Activated naive CD4-positive, alpha-beta T cell treated with anti-CD3 and anti-CD28 coated beads, Interleukin-2, amount 10 ng/mL, durations not matched to agents 7 days and 5 days (primary cell): ENCODE results near the gene SNAP25.

ENCODE experiments used
- CTCF ChIA-PET: fragments of 350-600 bp; sonication (Branson Sonifier 250); formaldehyde crosslinking; loops from one replicate; lab custom pipeline; 2021; ENCODE audit warnings: antibody characterized with exemption; lab: Charles Lee
- DNase-seq: peaks from one replicate; pipeline ENCODE4 v3.0.0-alpha.2; 2020
- H3K27ac Mint-ChIP-seq: one replicate; pipeline ENCODE4 v1.8.0; 2021; ENCODE audit warnings: mild to moderate bottlenecking, moderate library complexity, mixed read lengths
- H3K27me3 Mint-ChIP-seq: one replicate; pipeline ENCODE4 v1.8.0; 2021; ENCODE audit warnings: mild to moderate bottlenecking, mixed read lengths
- H3K36me3 Mint-ChIP-seq: one replicate; pipeline ENCODE4 v1.8.0; 2021; ENCODE audit warnings: mixed read lengths
- H3K4me1 Mint-ChIP-seq: one replicate; pipeline ENCODE4 v1.8.0; 2021; ENCODE audit warnings: mixed read lengths
- H3K4me3 Mint-ChIP-seq: one replicate; pipeline ENCODE4 v1.8.0; 2021; ENCODE audit warnings: mild to moderate bottlenecking, moderate library complexity, mixed read lengths
- H3K9me3 Mint-ChIP-seq: one replicate; pipeline ENCODE4 v1.8.0; 2021; ENCODE audit warnings: mixed read lengths

SNAP25 gene

DNA sequence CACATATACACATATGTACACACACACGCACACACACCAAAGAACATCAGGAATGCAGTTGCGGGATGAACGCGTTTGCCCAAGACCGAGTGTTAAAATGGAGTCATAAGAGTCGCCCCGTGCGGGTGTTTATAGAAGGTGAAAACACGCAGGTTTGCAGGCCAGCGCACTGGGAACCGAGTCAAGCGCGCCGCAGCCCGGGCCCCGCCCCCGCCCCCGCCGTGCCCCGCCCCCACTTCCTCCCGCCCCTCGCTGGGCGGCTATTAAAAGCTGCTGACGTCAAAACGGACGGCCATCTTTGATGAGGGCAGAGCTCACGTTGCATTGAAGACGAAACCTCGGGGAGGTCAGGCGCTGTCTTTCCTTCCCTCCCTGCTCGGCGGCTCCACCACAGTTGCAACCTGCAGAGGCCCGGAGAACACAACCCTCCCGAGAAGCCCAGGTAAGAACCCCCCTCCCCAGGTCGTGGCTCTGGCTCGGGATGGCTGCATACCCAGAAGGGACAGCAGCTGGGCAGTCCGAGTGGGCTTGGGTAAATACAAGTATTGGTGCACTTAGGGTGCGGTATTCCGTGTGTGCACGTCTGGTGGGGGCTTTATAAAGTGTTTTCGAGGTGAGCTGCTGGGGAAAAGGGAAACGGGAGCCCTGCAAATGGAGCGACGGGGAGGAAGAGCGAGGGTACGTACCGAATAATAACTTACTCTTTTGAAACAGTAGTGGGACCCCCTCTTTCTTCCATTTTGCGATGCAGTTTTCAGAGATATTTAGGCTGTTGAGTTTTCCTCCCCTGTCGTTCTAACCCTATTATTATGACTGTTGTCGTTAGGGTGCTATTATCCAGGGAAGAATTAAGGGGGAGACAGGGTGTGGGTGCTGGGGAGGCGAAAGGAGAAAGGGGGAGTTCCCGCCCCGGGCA is at the start of gene SNAP25:
TSS of gene SNAP25 (plus strand) at position 295 of the 916 bp plus-strand sequence. CDS start 56,662 bp downstream, outside the sequence.
- DNase-seq, result peak; percentile 43
- CTCF ChIA-PET, result no interaction called here
- Mint-ChIP-seq H3K27ac (no peak within 1 kb of the TSS), H3K4me3 (no peak within 1 kb of the TSS), H3K4me1 (peaks cover 6% of the 10 kb centered on the region), H3K27me3 (peaks cover 25% of the 10 kb centered on the region), H3K36me3 (peaks cover 1% of the 10 kb centered on the region), H3K9me3 (no peaks in the 10 kb centered on the region)

DNA sequence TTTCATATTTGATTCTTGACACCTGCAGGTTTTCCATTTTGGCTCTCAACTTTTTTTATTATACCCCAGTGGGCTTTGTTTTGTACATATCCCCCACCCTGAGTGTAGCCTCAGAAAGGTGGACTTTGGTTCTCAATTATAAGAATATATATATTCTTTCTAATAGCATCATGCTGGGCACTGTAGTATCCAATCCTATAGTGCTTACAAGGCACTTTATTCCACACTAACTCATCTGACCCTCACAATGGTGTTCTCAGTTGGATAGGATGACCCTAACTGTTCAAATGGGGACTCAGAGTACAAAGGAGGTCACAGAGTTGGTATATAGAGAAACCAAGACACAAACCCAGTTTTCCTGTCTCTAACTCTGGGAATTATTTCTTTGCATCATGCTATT is 48.9 kb upstream of the SNAP25 start:
- Mint-ChIP-seq H3K36me3 (no peaks in the 10 kb centered on the region), H3K4me3 (no peak overlapping the region), H3K27ac (no peak overlapping the region), H3K9me3 (no peaks in the 10 kb centered on the region), H3K27me3 (peaks cover 36% of the 10 kb centered on the region), H3K4me1 (no peaks in the 10 kb centered on the region)
- DNase-seq, result no peak
- CTCF ChIA-PET, result no interaction called here

DNA sequence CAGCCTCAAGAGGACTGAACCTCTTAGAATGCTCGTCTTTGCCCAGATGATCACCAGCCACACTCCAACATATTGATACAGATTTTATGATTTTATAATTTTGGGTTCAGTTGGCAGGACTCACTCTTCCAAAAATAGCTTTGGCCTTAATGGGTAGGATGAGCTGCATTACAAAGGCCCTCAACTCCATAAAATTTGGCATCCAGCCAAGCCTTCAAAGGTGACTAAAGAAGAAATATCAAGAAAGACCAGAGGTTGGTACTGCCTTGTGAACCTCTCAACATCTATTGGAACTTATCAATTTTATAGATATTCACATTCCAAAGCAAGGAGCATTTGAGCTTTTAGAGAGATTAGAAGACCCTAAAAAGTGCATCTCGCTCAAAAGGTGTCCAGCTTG is 48.4 kb upstream of the SNAP25 start:
- Mint-ChIP-seq H3K4me3 (no peak overlapping the region), H3K36me3 (no peaks in the 10 kb centered on the region), H3K27ac (no peak overlapping the region), H3K27me3 (peaks cover 36% of the 10 kb centered on the region), H3K9me3 (no peaks in the 10 kb centered on the region), H3K4me1 (no peaks in the 10 kb centered on the region)
- CTCF ChIA-PET, result no interaction called here
- no peak for DNase-seq

DNA sequence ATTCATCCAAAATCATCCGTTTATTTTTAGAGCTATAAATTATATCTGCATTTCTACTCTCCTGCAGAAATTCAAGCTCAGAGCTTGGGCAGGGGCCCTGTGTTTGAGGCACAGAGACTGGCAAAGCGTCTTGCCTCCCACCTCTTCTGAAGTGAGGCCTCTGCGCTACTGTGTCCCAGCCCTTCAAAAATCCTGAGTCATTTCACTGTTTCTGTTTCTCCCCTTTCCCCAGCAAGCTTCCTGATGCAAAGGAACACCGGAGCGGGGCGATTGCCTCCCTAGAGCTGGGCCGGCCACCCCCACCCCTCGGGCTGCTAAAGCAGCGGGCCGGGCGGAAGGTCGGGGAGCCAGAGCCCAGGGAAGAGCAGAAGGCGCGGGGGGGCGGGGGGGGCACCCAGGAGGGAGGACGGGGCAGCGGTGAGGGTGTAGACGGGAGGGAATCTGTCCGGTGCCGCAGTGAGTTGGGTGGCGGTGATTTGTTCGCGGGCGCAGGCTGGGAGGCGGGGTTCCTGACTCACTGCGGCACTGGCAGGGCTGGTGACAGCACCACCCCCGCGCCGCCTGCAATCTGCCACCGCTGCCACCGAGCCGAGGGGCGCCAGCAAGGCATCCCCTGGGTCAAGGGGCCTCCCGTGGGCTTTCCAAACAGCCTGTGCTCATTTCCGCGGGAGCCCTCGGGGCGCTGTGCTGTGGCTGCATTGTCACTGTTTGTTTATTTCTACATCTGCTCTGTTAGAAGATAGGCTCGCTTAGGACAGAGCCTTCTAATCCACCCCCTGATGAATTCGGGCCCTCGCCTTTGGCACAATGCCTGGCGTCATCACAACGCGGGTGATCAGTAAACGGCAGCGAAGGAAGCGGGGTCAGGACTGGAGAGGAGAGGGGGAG is 46.5 kb upstream of the SNAP25 start:
- Mint-ChIP-seq H3K27ac (no peak overlapping the region), H3K36me3 (no peaks in the 10 kb centered on the region), H3K9me3 (no peaks in the 10 kb centered on the region), H3K4me1 (no peaks in the 10 kb centered on the region), H3K4me3 (peak overlapping the region; percentile 19), H3K27me3 (peaks cover 36% of the 10 kb centered on the region)
- no peak for DNase-seq
- CTCF ChIA-PET, result no interaction called here

DNA sequence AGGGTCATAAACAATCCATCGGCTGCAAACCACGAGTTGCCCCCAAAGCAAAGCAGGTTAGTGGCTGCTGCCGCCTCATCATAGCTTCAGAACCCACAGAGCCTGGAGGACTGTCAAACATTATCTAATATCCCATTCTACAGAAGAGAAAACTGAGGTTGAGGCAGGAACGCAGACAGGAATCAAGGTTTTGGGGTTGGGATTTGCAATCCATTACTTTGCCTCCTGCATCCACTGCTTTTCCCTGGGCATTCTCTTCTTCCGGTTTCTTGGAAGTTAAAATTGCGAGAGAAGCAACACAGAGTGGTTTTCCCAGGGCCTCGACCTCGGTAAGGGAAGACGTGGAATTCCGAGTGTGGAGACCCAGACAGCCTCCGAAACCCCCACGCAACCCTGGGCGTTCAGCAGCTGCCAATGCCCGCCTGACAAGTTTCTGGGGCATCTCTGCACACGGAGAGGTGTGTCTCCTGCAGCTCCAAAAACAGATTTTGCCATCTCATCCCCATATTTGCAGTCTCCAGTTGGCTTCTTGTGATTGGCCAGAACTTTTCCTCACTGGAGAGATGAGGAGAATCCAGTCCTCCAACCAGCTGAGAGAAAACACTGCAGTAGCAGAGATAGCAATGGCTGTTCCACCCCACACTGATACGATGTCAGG is 45.5 kb upstream of the SNAP25 start:
- no peak overlapping the region for H3K4me3 Mint-ChIP-seq
- CTCF ChIA-PET, result no interaction called here
- DNase-seq, result no peak
- H3K36me3 Mint-ChIP-seq, result no peaks in the 10 kb centered on the region
- no peaks in the 10 kb centered on the region for H3K4me1 Mint-ChIP-seq
- no peaks in the 10 kb centered on the region for H3K9me3 Mint-ChIP-seq
- H3K27ac Mint-ChIP-seq, result no peak overlapping the region
- peaks cover 36% of the 10 kb centered on the region for H3K27me3 Mint-ChIP-seq

DNA sequence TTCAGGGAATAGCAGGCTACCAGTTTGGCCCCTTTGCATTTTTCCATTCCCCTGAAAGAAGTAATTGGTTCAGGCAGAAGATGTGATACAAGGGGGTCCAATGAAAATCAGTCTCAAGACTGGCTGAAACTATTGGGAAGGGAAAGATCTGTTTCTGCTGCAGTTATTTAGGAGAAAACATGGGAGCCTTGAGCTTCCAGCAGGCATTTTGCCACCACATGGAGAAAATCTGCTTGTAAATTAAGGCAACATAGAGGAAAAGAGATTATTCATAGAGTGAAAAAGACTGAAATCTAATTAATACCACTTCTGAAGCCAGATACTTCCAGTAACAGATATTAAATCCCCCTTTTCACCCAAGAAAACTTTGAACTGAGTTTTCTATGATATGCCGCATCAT is 44.2 kb upstream of the SNAP25 start:
- CTCF ChIA-PET, result no interaction called here
- Mint-ChIP-seq H3K36me3 (no peaks in the 10 kb centered on the region), H3K27me3 (peaks cover 36% of the 10 kb centered on the region), H3K4me1 (no peaks in the 10 kb centered on the region), H3K4me3 (no peak overlapping the region), H3K9me3 (no peaks in the 10 kb centered on the region), H3K27ac (no peak overlapping the region)
- DNase-seq, result no peak

DNA sequence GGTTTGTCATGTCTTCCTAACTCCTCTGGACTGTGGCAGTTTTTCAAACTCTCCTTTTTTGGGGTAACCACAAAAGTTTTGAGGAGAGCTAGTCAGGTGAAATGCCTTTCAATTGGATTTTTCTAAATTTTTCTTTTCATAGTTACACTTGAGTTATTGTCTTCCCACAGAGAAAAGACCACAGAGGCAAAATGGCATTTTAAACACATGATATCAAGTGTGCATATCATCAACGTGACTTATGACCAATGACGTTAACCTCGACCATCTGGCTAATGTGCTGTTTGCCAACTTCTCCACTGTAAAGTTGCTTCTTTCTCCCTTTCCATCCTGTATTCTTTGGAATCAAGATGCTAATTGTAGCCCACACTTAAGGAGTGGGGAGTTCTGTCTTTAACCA is 41.3 kb upstream of the SNAP25 start:
- Mint-ChIP-seq H3K9me3 (no peaks in the 10 kb centered on the region), H3K27me3 (peaks cover 20% of the 10 kb centered on the region), H3K36me3 (no peaks in the 10 kb centered on the region), H3K27ac (no peak overlapping the region), H3K4me1 (no peaks in the 10 kb centered on the region), H3K4me3 (no peak overlapping the region)
- DNase-seq, result no peak
- CTCF ChIA-PET, result no interaction called here

DNA sequence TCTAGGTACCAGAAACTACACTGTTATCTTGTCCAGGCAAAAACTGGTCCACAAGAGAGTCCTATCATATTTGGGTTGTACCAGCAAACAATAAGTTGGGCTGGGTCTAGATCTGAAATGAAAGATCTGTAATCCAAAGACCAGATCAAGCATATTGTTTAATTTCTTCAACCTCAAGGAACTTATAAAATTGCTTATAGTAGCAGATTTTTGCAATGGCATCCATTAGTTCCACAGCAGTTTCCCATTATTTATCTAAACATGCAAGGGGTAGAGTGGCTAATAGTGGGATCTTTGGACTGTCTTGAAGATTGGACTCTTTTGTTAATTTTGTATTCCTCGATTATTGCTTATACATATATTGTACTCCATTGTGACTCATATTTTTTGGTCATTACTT is 40.5 kb upstream of the SNAP25 start:
- no peak overlapping the region for H3K27ac Mint-ChIP-seq
- H3K4me1 Mint-ChIP-seq, result no peaks in the 10 kb centered on the region
- H3K4me3 Mint-ChIP-seq, result no peak overlapping the region
- CTCF ChIA-PET, result no interaction called here
- no peaks in the 10 kb centered on the region for H3K9me3 Mint-ChIP-seq
- H3K36me3 Mint-ChIP-seq, result no peaks in the 10 kb centered on the region
- H3K27me3 Mint-ChIP-seq, result peaks cover 12% of the 10 kb centered on the region
- no peak for DNase-seq

DNA sequence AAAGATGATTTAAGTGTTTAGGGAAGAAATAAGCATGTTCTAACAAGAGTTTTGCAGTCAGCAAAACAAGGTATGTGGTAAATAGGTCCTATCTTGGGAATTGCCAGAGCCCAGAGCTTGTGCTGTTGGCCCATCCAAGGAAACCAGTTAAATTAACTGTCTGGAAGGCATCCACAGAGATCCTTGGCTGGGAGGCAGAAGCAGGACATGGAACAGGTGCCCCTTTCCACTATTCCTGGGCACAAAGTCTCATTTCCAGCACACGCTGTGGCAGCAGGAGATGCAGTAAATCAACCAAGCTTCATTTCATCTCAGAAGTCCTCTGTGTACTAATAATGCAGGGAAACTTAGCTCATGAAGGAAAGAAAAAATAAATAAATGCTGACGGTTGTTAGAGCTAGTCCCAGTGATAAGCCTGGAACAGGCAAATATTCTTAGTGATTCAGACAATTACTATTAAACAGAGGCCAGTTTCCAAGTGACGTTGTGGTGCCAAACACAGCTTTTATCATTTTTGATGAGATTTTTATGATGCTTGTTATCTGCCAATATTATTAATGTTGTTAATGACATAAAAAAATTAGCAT is 39.8 kb upstream of the SNAP25 start:
- Mint-ChIP-seq H3K27ac (no peak overlapping the region), H3K9me3 (no peaks in the 10 kb centered on the region), H3K4me3 (no peak overlapping the region), H3K36me3 (no peaks in the 10 kb centered on the region), H3K4me1 (no peaks in the 10 kb centered on the region), H3K27me3 (peaks cover 5% of the 10 kb centered on the region)
- CTCF ChIA-PET, result no interaction called here
- no peak for DNase-seq

DNA sequence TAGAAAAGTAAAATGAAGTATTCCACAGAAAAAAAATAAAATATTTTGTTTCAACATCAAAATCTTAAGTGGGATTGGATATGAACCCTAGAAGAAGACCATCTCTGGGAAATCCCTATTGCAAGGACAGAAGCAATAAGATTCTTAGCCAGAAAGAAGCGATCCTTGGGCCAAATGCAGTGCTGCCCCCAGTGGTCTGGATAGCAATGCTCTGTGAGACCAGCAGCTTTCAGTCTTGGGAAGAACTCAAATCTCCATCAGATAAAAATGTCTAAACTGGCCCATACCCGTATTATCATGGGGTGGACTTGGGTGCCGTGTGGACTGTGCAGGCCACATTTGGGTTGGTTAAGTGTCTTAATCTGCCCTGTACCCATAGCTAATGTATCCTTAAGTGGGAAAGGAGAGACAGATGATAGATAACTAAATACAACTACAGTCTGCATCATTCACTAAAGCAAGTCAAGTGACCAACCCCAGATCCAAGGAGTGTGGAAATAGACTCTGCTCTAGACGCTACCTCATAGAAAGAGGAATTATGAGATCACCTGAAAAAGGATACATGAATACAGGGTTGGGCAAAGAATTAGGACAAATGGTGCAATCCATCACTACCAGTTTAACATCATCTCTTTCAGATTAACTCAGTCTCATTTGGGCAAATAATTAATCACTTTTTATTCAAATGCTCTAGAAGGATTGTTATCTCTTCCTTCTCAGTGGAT is 38.9 kb upstream of the SNAP25 start:
- Mint-ChIP-seq H3K36me3 (no peaks in the 10 kb centered on the region), H3K9me3 (no peaks in the 10 kb centered on the region), H3K27ac (no peak overlapping the region), H3K4me3 (no peak overlapping the region), H3K27me3 (no peaks in the 10 kb centered on the region), H3K4me1 (no peaks in the 10 kb centered on the region)
- DNase-seq, result no peak
- CTCF ChIA-PET, result no interaction called here

DNA sequence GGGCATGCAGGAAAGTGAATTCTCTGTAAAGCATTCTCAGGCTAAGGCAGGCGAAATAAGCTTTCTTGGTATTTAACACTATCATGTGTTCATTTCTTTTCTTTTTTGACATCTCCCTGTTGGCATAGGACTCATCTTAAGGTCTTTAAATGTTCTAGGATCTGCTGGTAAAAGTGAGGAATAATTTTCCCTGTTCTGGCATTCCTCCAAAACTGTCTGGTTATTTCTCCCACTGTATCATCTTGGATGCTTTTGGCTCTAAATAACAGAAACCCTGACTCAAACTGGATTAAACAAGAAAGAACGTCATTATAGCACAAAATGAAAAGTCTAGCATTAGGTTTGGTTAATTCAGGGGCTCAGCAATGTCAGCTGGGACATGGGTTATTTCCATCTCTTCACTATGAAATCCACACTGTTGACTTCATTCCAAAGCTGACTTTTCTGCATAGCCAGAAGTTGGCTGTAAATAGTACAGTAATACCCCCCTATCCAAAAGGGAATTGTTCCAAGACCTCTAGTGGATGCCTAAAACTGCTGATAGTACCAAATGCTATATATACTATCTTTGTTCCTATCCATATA is 37.9 kb upstream of the SNAP25 start:
- Mint-ChIP-seq H3K4me1 (no peaks in the 10 kb centered on the region), H3K27ac (no peak overlapping the region), H3K27me3 (no peaks in the 10 kb centered on the region), H3K9me3 (no peaks in the 10 kb centered on the region), H3K36me3 (no peaks in the 10 kb centered on the region), H3K4me3 (no peak overlapping the region)
- DNase-seq, result no peak
- CTCF ChIA-PET, result no interaction called here

DNA sequence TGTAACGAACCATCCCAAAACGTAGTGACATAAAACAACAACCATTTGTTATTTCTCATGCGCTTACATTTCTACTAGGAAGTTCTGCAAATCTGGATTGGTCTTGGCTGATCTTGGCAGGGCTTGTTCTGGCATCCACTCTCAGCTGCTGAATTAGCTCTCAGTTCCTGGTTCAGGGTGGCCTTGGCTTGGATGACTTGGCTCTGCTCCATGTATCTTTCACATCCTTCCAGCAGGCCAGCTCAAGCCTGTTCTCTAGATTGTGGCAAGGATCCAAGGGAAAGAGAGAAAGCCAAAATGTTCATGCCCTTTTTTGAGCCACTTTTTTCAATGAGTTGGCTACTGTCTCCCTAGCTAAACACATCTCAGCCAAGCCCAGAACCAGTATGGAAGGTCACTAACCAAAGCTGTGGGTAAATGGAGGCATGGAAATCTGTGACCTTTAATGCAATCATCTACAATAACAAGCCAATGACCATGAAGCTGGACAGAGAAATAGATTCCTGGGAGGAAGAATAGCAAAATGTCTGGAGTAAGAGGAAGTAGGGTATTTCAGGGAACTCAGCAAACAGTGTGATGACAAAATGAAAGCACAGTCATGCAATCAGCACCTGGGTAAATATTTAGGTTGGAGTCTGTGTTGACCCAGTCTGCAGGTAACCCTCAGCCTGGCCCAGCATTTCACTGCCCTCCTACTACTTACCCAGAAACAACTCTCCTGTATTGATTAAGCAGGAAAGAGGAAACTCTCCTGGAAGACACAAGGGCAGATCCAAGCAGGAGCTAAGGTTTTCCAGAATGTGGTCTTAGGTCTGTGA is 32.7 kb upstream of the SNAP25 start:
- H3K36me3 Mint-ChIP-seq, result no peaks in the 10 kb centered on the region
- H3K9me3 Mint-ChIP-seq, result peaks cover 3% of the 10 kb centered on the region
- no peak for DNase-seq
- no peak overlapping the region for H3K4me3 Mint-ChIP-seq
- no peaks in the 10 kb centered on the region for H3K27me3 Mint-ChIP-seq
- no peak overlapping the region for H3K27ac Mint-ChIP-seq
- no peaks in the 10 kb centered on the region for H3K4me1 Mint-ChIP-seq
- CTCF ChIA-PET, result no interaction called here
